Osteoblast (primary cell): ENCODE measurements around the gene GALR2. TPM values are rescaled to one million over a fixed set of nuclear protein-coding genes. Genes with fewer than 3 reads are reported as not detected.

Experiments used
- DNase-seq: peaks from one replicate; pipeline ENCODE4 v3.0.0; 2011; ENCODE audit warnings: low spot score, mixed read lengths; ENCODE audit not compliant: insufficient read length; ENCODE audit errors: missing footprints
- H2AFZ ChIP-seq: 2 replicates; pipeline ENCODE4 v1.6.0; 2011; ENCODE audit warnings: mild to moderate bottlenecking, low read length
- H3K27ac ChIP-seq: 2 replicates; pipeline ENCODE4 v1.5.1; 2011; ENCODE audit warnings: mild to moderate bottlenecking, low read depth, low read length, moderate library complexity
- H3K27me3 ChIP-seq: 2 replicates; pipeline ENCODE4 v1.6.0; 2012; ENCODE audit warnings: mild to moderate bottlenecking, control low read depth, inconsistent platforms, low read length, moderate library complexity; ENCODE audit not compliant: insufficient read depth
- H3K36me3 ChIP-seq: 2 replicates; pipeline ENCODE4 v1.5.1; 2011; ENCODE audit warnings: mild to moderate bottlenecking, low read length, control low read depth, moderate library complexity; ENCODE audit not compliant: insufficient read depth
- H3K4me1 ChIP-seq: 2 replicates; pipeline ENCODE4 v1.5.1; 2011; ENCODE audit warnings: mild to moderate bottlenecking, low read length, control low read depth, moderate library complexity; ENCODE audit not compliant: insufficient read depth
- H3K4me2 ChIP-seq: 2 replicates; pipeline ENCODE4 v1.6.0; 2011; ENCODE audit warnings: mild to moderate bottlenecking, low read length; ENCODE audit not compliant: insufficient read depth
- H3K4me3 ChIP-seq: fragments of 200-600 bp; sonication (generic); 3 replicates; pipeline ENCODE4 v1.5.1; 2012; ENCODE audit warnings: mild to moderate bottlenecking, low read length, inconsistent platforms; ENCODE audit not compliant: insufficient read depth
- H3K79me2 ChIP-seq: 2 replicates; pipeline ENCODE4 v1.6.0; 2012; ENCODE audit warnings: mild to moderate bottlenecking, low read length, control low read depth, inconsistent platforms; ENCODE audit not compliant: insufficient read depth
- H3K9me3 ChIP-seq: 2 replicates; pipeline ENCODE4 v1.5.1; 2011; ENCODE audit warnings: low read depth, low read length, control low read depth
- H4K20me1 ChIP-seq: 2 replicates; pipeline ENCODE4 v1.6.0; 2012; ENCODE audit warnings: mild to moderate bottlenecking, low read length, control low read depth; ENCODE audit not compliant: insufficient read depth
- CTCF ChIP-seq: IDR thresholded peaks from 2 replicates; pipeline ENCODE4 v1.5.1; 2011; ENCODE audit warnings: mild to moderate bottlenecking, low read depth, low read length, moderate library complexity; ENCODE audit errors: extremely low read depth
- total RNA-seq: library from RNA; depleted of rRNA; stranded (reverse); fragments of >200 nt; gene quantifications from 2 replicates; pipeline ENCODE4 v1.2.3, GENCODE V29; 2012

The GALR2 gene
- total RNA-seq, 1 donor, result not detected

GRCh38 chr17:76082326-76083251, 8.0 kb downstream of the GALR2 start:
- H3K4me1 ChIP-seq, result no peaks in the 10 kb centered on the region
- no peaks in the 10 kb centered on the region for H3K79me2 ChIP-seq
- H3K4me3 ChIP-seq, result no peak overlapping the region

GRCh38 chr17:76083536-76084182, 9.1 kb downstream of the GALR2 start:
- Histone ChIP-seq H3K27me3 (peaks cover 13% of the 10 kb centered on the region), H3K36me3 (peaks cover 47% of the 10 kb centered on the region), H2AFZ (no peak overlapping the region), H4K20me1 (peaks cover 7% of the 10 kb centered on the region), H3K4me2 (no peak overlapping the region), H3K27ac (no peak overlapping the region), H3K9me3 (no peaks in the 10 kb centered on the region), H3K4me3 (no peak overlapping the region), H3K4me1 (no peaks in the 10 kb centered on the region), H3K79me2 (no peaks in the 10 kb centered on the region)
- no peak for TF ChIP-seq CTCF
- DNase-seq, result peak; percentile 41

More at GRCh38 chr17:76082326-76083251, 8.0 kb downstream of the GALR2 start:
- TF ChIP-seq CTCF, result no peak
- H3K9me3 ChIP-seq, result no peaks in the 10 kb centered on the region
- H3K36me3 ChIP-seq, result peaks cover 36% of the 10 kb centered on the region
- H3K27me3 ChIP-seq, result peaks cover 24% of the 10 kb centered on the region
- H2AFZ ChIP-seq, result no peak overlapping the region
- H4K20me1 ChIP-seq, result peaks cover 7% of the 10 kb centered on the region
- peak; percentile 71 for DNase-seq
- no peak overlapping the region for H3K27ac ChIP-seq
- H3K4me2 ChIP-seq, result no peak overlapping the region

- Histone ChIP-seq H4K20me1 (peaks cover 5% of the 10 kb centered on the region), H3K4me2 (no peak overlapping the region), H2AFZ (no peak overlapping the region), H3K27ac (no peak overlapping the region), H3K27me3 (no peaks in the 10 kb centered on the region), H3K36me3 (peaks cover 54% of the 10 kb centered on the region), H3K79me2 (no peaks in the 10 kb centered on the region), H3K4me3 (no peak overlapping the region), H3K4me1 (no peaks in the 10 kb centered on the region), H3K9me3 (no peaks in the 10 kb centered on the region)
- peak; percentile 84 for DNase-seq
- TF ChIP-seq CTCF, result no peak
Measured at GRCh38 chr17:76085066-76085730, 10.6 kb downstream of the GALR2 start.
